RWPE1 (cell line): ENCODE data around the gene TSC22D3.

Experiments
- CTCF ChIA-PET: fragments of 350-600 bp; sonication (Branson Sonifier 250); formaldehyde crosslinking; extraction: SDS; loops from one replicate; lab custom pipeline; 2021; lab: Yijun Ruan, JAX
- POLR2A ChIA-PET: fragments of 400-600 bp; formaldehyde crosslinking; extraction: SDS; loops from one replicate; lab custom pipeline; 2020; ENCODE audit warnings: antibody characterized with exemption; ENCODE audit not compliant: low non-redundant PET; lab: Yijun Ruan, JAX
- DNase-seq: peaks from one replicate; pipeline ENCODE4 v3.0.0; 2012; ENCODE audit warnings: low spot score
- H3K27ac ChIP-seq: fragments of 450-650 bp; 2 replicates; pipeline ENCODE4 v1.5.1; 2017
- TF ChIP-seq, protein P1 (sequence below): fragments of 450-650 bp; conservative IDR thresholded peaks from 2 replicates; pipeline ENCODE4 v1.5.1; 2017; ENCODE audit warnings: low read depth, mild to moderate bottlenecking

Gene TSC22D3

DNA sequence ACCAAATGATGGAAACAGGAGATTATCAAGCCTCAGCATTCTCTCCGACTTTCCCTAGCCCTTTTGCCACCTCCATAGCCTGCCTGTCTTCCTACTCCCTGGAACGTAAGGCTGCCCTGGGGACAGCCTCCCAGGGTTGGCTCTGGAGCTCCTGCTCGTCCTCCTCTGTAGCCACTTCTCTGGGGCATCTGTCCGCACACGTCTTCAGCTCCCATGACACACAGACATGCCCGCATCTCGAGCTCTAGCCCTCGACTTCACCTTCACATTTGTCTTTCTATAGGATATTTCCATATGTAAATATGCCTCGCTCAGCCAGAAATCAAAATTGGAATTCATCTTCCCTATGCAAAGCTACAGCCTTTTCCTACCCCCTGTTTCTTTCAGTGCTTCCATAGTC is 67.7 kb downstream of the TSC22D3 start:
- ChIA-PET POLR2A (no interaction called here), CTCF (no interaction called here)
- DNase-seq: no peak
- TF ChIP-seq, protein P1, sequence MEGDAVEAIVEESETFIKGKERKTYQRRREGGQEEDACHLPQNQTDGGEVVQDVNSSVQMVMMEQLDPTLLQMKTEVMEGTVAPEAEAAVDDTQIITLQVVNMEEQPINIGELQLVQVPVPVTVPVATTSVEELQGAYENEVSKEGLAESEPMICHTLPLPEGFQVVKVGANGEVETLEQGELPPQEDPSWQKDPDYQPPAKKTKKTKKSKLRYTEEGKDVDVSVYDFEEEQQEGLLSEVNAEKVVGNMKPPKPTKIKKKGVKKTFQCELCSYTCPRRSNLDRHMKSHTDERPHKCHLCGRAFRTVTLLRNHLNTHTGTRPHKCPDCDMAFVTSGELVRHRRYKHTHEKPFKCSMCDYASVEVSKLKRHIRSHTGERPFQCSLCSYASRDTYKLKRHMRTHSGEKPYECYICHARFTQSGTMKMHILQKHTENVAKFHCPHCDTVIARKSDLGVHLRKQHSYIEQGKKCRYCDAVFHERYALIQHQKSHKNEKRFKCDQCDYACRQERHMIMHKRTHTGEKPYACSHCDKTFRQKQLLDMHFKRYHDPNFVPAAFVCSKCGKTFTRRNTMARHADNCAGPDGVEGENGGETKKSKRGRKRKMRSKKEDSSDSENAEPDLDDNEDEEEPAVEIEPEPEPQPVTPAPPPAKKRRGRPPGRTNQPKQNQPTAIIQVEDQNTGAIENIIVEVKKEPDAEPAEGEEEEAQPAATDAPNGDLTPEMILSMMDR: no peak
- H3K27ac ChIP-seq: no peak overlapping the region

DNA sequence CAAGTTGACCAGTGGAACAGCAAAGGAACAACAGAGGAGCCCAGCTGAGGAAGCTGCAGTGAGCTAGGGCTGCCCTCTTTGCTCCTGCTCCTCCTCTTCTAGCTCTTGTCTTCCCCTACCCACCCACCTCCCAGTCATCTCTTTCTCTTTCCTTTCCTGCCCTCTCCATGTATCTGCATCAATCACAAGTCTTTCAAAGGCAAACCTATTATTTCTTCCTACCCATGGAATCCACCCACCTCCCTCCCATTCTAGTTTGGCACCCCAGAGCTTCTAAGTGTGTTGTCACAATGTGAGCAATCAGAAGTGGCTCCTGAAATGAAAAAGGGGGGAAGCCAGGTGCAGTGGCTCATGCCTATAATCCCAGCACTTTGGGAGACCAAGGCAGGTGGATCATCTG is 69.3 kb downstream of the TSC22D3 start:
- TF ChIP-seq, protein P1: no peak
- DNase-seq: no peak
- ChIA-PET POLR2A (no interaction called here), CTCF (no interaction called here)
- H3K27ac ChIP-seq: no peak overlapping the region

DNA sequence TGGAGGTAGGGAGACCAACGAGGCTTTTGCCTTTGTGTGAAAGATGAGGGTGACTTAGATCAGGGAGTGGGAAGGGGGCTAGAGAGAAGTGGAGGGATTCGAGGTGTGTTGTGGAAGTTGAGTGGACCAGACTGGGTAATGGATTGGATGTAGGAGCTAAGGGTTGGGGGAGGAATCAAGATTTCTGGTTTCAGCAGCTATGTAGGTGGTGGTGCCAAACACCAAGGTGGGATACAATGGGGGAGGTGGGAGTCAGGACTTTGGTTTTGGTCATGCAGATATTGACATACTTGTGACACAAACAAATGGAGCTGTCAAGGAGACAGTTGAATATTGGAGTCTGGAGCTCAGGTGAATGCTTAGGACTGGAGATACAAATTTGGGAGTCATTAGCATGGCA is 71.0 kb downstream of the TSC22D3 start:
- ChIA-PET CTCF (no interaction called here), POLR2A (no interaction called here)
- DNase-seq: no peak
- no peak overlapping the region for H3K27ac ChIP-seq
- TF ChIP-seq, protein P1: no peak

- H3K27ac ChIP-seq: no peak overlapping the region
- DNase-seq: no peak
- TF ChIP-seq, protein P1: no peak
- ChIA-PET POLR2A (no interaction called here), CTCF (no interaction called here)
Observed at GRCh38 chrX:107704181-107704580, 71.4 kb downstream of the TSC22D3 start.

DNA sequence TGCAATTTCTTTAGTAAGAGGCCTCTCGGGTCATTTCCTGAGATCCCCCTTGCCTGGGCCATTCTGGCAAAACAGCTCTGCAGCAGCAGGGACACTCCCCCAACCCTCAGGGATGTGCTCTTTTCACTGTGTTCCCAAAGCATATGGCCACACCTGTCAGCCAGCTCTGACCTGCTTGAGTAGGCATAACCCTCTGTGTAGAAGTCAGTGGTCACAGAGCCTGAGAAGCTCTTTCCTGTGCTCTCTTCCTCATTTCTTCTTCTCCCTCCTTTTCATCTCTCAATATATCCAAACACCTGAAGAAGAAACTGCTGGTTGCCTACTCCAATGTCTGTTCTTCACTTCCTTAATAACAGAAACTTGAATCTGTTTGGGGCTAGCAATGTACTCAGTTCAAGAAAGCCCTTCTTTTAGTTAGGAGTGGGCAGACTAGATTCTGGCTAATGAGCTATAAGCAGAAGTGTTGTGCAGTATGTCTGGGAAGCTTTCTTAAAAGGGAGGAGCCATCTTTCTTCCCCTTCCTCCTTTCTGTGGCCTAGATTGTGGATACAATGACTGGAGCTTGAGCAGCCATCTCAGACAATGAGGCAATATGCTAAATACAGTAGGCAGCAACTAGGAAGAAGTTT is 74.0 kb downstream of the TSC22D3 start:
- CTCF ChIA-PET: interaction anchor here (0.6 kb wide), 1 partner anchor 29 kb away, joined by 4 read pairs; no protein-coding TSS in a partner anchor
- POLR2A ChIA-PET: no interaction called here
- no peak for DNase-seq
- peak overlapping the region; percentile 44 for H3K27ac ChIP-seq
- TF ChIP-seq, protein P1: no peak

DNA sequence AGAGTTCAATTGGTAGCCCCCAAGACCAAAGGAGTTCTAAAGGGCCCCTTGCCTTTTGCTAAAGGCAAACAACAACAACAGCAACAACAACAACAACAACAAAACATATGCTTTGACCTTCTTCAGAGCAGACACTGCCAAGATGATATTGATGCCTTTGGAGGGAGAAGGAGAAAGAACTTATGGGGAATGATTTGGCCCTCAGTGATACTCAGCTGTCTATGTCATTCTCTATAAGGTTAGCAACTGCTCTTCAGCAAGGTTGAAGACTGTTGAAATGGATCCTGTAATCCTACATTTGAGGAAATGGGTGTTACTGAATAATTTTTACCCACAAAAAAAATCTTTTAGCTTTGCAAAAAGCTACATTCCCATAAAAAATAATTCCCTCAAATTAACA is 74.8 kb downstream of the TSC22D3 start:
- DNase-seq: no peak
- ChIA-PET CTCF (no interaction called here), POLR2A (no interaction called here)
- TF ChIP-seq, protein P1: no peak
- peak overlapping the region; percentile 62; the same call in 1 of the 2 replicates for H3K27ac ChIP-seq
